Heart left ventricle (tissue), 16 donors: ENCODE results near the gene OR2Z1. TPM values are rescaled to one million over a fixed set of nuclear protein-coding genes. Genes with fewer than 3 reads are reported as not detected.

ENCODE experiments used
- ATAC-seq, 4 donors: fragments of 200-7000 bp; cut with Tn5 transposase; one replicate each; pipeline ENCODE4 v1.9.1; 2020 to 2022; ENCODE audit warnings: moderate library complexity in 4 of 4, mild to moderate bottlenecking in 3 of 4, moderate number of reproducible peaks in 1 of 4
- DNase-seq, 5 donors: peaks; one replicate each; pipeline ENCODE4 v3.0.0-alpha.2; 2020
- H3K27ac ChIP-seq, 12 donors: fragments of 200-600 bp; sonication (generic) in 4 of 12; one replicate each; pipeline versions ENCODE4 v1.5.0 to v1.8.0; 2016 to 2022; ENCODE audit warnings: mild to moderate bottlenecking in 2 of 12
- H3K27me3 ChIP-seq, 9 donors: fragments of 200-600 bp; sonication (generic) in 2 of 9; one replicate each; pipeline versions ENCODE4 v1.5.1 to v1.8.0; 2016 to 2022; ENCODE audit warnings: mild to moderate bottlenecking in 3 of 9
- H3K36me3 ChIP-seq, 9 donors: fragments of 200-600 bp; sonication (generic) in 2 of 9; one replicate each; pipeline versions ENCODE4 v1.5.0 to v1.8.0; 2018 to 2022; ENCODE audit warnings: mild to moderate bottlenecking in 2 of 9
- H3K4me1 ChIP-seq, 12 donors: fragments of 200-600 bp; sonication (generic) in 4 of 12; one replicate each; pipeline versions ENCODE4 v1.5.0 to v1.8.0; 2016 to 2022; ENCODE audit warnings: mild to moderate bottlenecking in 3 of 12
- H3K4me3 ChIP-seq, 12 donors: fragments of 200-600 bp; sonication (generic) in 4 of 12; one replicate each; pipeline versions ENCODE4 v1.5.0 to v1.8.0; 2017 to 2022; ENCODE audit warnings: mild to moderate bottlenecking in 9 of 12, moderate library complexity in 4 of 12
- H3K9me3 ChIP-seq, 12 donors: fragments of 200-600 bp; sonication (generic) in 4 of 12; one replicate each; pipeline versions ENCODE4 v1.5.0 to v1.8.0; 2016 to 2022; ENCODE audit warnings: mild to moderate bottlenecking in 1 of 12
- POLR2A ChIP-seq, 2 donors: fragments of 450-650 bp; IDR thresholded peaks; one replicate each; pipeline ENCODE4 v1.6.1; 2017; ENCODE audit warnings: antibody characterized with exemption in 2 of 2, mild to moderate bottlenecking in 2 of 2, moderate library complexity in 2 of 2
- WGBS, 4 donors: extraction: QIAGEN DNeasy Blood & Tissue Kit in 2 of 4; methylation state at CpG; one replicate each; pipeline versions ENCODE4 v1.1.5 to v1.1.7; 2013 to 2018; 5-methylcytosine and 5-hydroxymethylcytosine counted together
- intact Hi-C, 10 donors: fragments of 100-400 bp; cut with DNase I; formaldehyde crosslinking; loops; one replicate each; pipeline versions ENCODE4 v1.11.1 to v1.14.2; 2022
- long read RNA-seq, 3 donors: library from polyadenylated mRNA; unstranded; transcript quantifications; one replicate each; pipeline ENCODE4 v2.0.0, GENCODE V29; 2020 to 2021
- polyA plus RNA-seq, 2 donors: library from polyadenylated mRNA; stranded (reverse); fragments of 200-250 nt; gene quantifications; one replicate each; pipeline ENCODE4 v1.2.3, GENCODE V29; 2013
- total RNA-seq, 9 donors: library from RNA; depleted of rRNA in 2 of 9; stranded (reverse); fragments of >200 nt in 2 of 9; fragmentation: NEBNext Ultra II Directional in 3 of 9; extraction: Animal tissue kit (Norgen Biotek cat#: 25700) in 3 of 9; gene quantifications; one replicate each; pipeline versions ENCODE4 v1.1.0 to v1.2.4, GENCODE V29; 2016 to 2023
- TF ChIP-seq, protein P1 (sequence below), 12 donors: fragments of 200-600 bp; sonication (generic) in 4 of 12; IDR thresholded peaks; one replicate each; pipeline versions ENCODE4 v1.5.0 to v1.8.0; 2018 to 2022; ENCODE audit warnings: antibody characterized with exemption in 12 of 12, mild to moderate bottlenecking in 5 of 12
- donor health status: ischemic (EF 13 %, LVEDD 7.1; RV severe dilation, severe dysfunction).
- donor health status: healthy with polysubstance abuse.
- donor health status: DM: no; HTN: yes; CAD: no.
- donor health status: DM: no; HTN: no; CAD: no.
- donor health status: ischemic (EF 25% LVEDD 6.9; RV normal size, moderate dysfunction).
- donor health status: ischemic (EF 25% LVEDD 5.7; RV mildly dilated, moderate dysfunction).
- donor health status: healthy.
- donor health status: DM: yes; HTN: yes; CAD: no.
- donor health status: ischemic (EF 35%, LVEDD 5.7; RV mildly dilated, moderate dysfunction).
- donor health status: nonischemic (EF 11% LVEDD 7.7; RV severe dilation, severe dysfunction).
- donor health status: DM: yes; HTN: yes; CAD: no.
- donor health status: PGD.
- donor health status: ischemic (EF 29% LVEDD 5.4; RV normal size, mild dysfunction).
- donor health status: nonischemic (EF 23%, LVEDD 6.1; RV moderate dilation, normal function).

OR2Z1 gene, protein sequence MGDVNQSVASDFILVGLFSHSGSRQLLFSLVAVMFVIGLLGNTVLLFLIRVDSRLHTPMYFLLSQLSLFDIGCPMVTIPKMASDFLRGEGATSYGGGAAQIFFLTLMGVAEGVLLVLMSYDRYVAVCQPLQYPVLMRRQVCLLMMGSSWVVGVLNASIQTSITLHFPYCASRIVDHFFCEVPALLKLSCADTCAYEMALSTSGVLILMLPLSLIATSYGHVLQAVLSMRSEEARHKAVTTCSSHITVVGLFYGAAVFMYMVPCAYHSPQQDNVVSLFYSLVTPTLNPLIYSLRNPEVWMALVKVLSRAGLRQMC
- total RNA-seq: not detected
- polyA plus RNA-seq: not detected
- long read RNA-seq, donor 1: 0 reads
- long read RNA-seq, donor 2: 0 reads
- long read RNA-seq, donor 3: 0 reads

DNA sequence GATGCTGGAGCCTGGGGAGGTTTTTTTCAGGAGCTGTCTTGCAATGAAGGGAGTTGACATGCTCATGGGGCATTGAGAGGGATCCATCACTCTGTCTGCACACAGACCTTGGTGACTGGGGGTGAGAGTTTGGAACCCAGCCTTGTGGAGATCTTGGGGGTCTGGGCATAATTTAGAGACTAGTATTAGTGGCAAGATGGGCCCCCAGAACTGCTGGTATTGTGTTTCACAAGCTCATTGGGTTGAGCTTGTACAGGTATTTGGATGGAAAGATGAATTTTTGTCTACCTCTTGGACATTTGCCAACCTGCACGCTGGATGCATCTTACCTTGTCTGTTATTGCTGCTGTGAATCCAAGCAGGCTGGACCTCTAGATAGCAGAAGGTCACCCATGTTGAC lies at the start of gene OR2Z1:
TSS of gene OR2Z1 (plus strand) at position 301 of the 400 bp plus-strand sequence. CDS start 9,395 bp downstream, outside the sequence.
- Histone ChIP-seq H3K36me3 (no peaks in the 10 kb centered on the region), H3K27me3 (peaks cover 0 to 5% (median 0%) of the 10 kb centered on the region in 9 donors), H3K9me3 (peaks cover 0 to 7% (median 0%) of the 10 kb centered on the region in 12 donors), H3K4me1 (no peaks in the 10 kb centered on the region), H3K4me3 (no peak within 1 kb of the TSS), H3K27ac (no peak within 1 kb of the TSS)
- DNase-seq (no peak), ATAC-seq (no peak)
- intact Hi-C loops: no loop called here
- WGBS, 4 donors: 50 to 68% (median 61%) methylated on average over 1 of the region's 1 CpG
- no peak for TF ChIP-seq POLR2A (IDR thresholded peaks at IDR 0.05)
- TF ChIP-seq, protein P1, sequence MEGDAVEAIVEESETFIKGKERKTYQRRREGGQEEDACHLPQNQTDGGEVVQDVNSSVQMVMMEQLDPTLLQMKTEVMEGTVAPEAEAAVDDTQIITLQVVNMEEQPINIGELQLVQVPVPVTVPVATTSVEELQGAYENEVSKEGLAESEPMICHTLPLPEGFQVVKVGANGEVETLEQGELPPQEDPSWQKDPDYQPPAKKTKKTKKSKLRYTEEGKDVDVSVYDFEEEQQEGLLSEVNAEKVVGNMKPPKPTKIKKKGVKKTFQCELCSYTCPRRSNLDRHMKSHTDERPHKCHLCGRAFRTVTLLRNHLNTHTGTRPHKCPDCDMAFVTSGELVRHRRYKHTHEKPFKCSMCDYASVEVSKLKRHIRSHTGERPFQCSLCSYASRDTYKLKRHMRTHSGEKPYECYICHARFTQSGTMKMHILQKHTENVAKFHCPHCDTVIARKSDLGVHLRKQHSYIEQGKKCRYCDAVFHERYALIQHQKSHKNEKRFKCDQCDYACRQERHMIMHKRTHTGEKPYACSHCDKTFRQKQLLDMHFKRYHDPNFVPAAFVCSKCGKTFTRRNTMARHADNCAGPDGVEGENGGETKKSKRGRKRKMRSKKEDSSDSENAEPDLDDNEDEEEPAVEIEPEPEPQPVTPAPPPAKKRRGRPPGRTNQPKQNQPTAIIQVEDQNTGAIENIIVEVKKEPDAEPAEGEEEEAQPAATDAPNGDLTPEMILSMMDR (IDR thresholded peaks at IDR 0.05): no peak

DNA sequence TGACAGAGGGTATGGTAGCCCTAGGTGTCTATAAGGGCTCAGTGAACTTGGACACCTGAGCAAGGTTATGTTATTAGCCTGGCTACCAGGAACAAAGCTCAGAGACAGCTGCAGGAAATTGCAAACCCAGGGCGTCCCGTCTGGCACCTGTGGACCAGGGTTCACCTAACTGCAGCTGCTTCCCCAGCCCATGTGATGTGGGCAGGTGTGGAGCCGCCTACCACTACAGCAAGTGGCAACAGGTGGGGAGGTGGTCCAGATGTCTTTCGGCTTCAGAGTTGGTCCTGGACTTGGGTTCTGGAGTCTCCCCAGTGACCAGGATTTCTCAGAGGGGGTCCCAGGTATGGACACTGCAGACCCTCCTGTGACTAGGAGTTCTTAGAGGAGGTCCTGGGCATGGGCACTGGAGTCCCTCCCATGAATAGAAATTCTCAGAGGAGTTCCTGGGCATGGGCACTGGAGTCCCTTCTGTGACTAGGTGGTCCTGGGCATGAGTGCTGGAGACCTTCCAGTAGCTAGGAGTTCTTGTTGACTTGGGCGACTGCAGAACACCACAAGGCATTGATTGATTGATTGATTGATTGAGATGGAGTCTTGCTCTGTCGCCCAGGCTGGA lies 48.0 kb upstream of the OR2Z1 start:
- H3K36me3 ChIP-seq: no peaks in the 10 kb centered on the region
- WGBS, 4 donors: 59 to 78% (median 70%) methylated on average over 4 to 6 of the region's 6 CpGs
- ATAC-seq: no peak

DNA sequence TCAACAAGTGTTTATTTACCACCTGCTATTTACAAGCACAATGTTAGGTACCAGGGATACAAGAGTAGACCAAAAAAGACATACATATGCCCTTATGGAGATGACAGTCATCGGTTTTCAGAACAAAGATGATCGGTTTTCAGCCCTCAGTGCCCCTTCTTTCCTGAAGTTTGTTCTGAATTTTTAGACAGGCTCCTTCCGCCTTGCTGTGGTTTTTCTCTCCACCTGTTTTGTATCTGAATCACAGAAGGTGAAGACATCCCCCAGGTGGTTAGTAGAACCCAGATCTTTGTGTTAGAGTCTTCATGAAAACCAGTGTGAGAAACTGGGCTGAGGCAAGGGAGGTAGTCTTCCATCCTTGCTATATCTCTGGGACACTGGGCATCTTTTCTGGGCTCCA lies 46.4 kb upstream of the OR2Z1 start:
- Histone ChIP-seq H3K4me3 (no peak overlapping the region), H3K9me3 (no peaks in the 10 kb centered on the region), H3K4me1 (peaks cover 0 to 18% (median 0%) of the 10 kb centered on the region in 12 donors), H3K27ac (no peak overlapping the region), H3K36me3 (no peaks in the 10 kb centered on the region), H3K27me3 (peaks cover 0 to 4% (median 0%) of the 10 kb centered on the region in 9 donors)
- DNase-seq (no peak), ATAC-seq (no peak)
- intact Hi-C loops: no loop called here
- TF ChIP-seq POLR2A (IDR thresholded peaks at IDR 0.05): no peak
- TF ChIP-seq, protein P1 (IDR thresholded peaks at IDR 0.05): no peak
- WGBS, 4 donors: 76 to 85% (median 79%) methylated on average over 3 of the region's 3 CpGs

More for the DNA sequence above, 48.0 kb upstream of the OR2Z1 start:
- Histone ChIP-seq H3K4me3 (no peak overlapping the region), H3K9me3 (no peaks in the 10 kb centered on the region), H3K27ac (no peak overlapping the region), H3K27me3 (peaks cover 0 to 8% (median 0%) of the 10 kb centered on the region in 9 donors), H3K4me1 (peaks cover 0 to 18% (median 0%) of the 10 kb centered on the region in 12 donors)
- intact Hi-C loops: no loop called here
- TF ChIP-seq POLR2A (IDR thresholded peaks at IDR 0.05): no peak
- TF ChIP-seq, protein P1 (IDR thresholded peaks at IDR 0.05): no peak
- no peak for DNase-seq

DNA sequence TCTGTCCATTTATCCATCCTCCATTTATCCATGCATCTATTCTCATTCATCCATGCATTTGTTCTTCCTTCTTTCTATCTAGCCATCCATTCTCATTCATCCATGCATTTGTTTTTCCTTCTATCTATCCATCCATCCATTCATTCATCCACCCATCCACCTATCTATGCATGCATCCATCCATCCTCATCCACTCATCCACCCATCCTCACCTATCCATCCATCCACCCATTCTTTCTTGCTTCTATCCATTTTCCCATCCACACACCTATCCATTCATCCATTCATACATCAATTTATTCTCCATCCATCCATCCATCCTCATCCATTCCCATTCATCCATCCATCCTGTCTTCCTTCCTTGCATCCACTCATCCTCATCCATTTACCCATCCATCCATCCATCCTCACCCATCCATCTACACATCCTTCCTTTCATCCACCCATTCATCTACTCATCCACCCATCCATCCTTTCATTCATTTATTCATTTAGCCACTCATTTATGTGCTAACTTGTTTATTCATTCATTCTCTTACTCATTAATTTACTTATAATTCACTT lies 43.1 kb upstream of the OR2Z1 start:
- peaks cover 0 to 5% (median 0%) of the 10 kb centered on the region in 12 donors for H3K9me3 ChIP-seq
- intact Hi-C loops: no loop called here
- H3K27ac ChIP-seq: no peak overlapping the region
- no peak for TF ChIP-seq POLR2A (IDR thresholded peaks at IDR 0.05)
- TF ChIP-seq, protein P1 (IDR thresholded peaks at IDR 0.05): no peak
- H3K36me3 ChIP-seq: no peaks in the 10 kb centered on the region
- ATAC-seq: no peak
- H3K4me3 ChIP-seq: no peak overlapping the region
- DNase-seq: no peak
- H3K4me1 ChIP-seq: no peaks in the 10 kb centered on the region
- peaks cover 0 to 4% (median 0%) of the 10 kb centered on the region in 9 donors for H3K27me3 ChIP-seq
